8988T (cell line): ENCODE data around the gene EHMT1.
A peak's percentile ranks its signal among the peaks of the same experiment; 100 is the strongest.

Experiments
- DNase-seq: peaks from one replicate; pipeline ENCODE4 v3.0.0; 2011

The EHMT1 gene

DNA sequence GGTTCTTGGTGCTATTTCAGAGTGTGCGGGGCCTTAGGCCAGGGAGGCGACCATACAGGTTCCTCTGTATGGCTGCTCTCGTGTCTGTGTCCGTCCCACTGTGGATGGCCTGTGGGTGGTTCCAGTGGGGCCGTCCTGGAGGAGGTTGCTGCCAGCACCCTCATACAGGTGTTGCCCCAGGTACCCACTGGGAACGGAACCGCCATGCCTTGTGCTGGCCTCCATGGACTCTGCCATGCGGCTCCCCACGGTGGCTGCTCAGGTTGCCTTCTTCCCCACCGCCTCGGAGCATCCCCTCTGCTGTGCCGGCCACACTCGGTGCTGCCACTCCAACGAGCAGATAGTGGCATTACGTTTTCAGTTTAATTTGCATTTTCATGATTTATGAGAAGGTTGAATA lies 129.5 kb downstream of the EHMT1 start:
- no peak for DNase-seq

DNA sequence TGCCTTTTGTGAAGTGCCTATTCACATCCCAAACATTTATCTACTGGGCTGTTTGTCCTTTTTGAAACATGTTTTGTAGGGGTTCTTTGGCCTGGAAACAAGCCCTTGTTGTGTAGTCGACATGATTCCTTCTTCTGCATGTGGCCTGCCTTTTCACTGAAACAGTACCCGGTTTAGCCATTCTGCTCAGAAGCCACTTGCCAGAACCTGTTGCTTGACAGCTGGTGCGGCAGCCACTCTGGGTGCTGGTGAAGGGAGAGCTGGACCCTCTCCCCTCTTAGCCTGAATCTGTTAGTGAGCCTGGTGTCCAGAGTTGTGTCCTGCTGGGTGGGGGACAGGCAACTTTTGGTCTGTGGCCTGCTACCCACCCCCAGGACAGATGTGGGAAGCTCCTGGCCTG lies 129.9 kb downstream of the EHMT1 start:
- no peak for DNase-seq

DNA sequence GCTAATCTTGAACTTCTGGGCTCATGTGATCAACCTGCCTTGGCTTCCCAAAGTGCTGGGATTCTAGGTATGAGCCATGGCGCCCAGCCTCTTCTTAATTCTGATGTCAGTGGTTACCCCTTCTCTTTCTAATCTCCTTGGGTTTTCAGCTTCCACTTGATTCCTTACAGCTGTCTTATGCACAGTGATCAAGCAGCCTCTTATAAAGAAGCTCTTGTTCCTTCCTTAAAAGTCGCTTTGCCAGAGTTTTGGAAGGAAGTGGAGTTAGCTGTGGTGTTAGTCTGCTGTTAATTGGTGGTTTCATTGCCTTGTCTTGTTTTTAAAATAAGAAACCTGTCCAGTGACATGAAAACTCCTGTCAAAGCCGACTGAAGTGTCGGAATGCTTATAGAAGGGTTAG lies 130.7 kb downstream of the EHMT1 start:
- no peak for DNase-seq

DNA sequence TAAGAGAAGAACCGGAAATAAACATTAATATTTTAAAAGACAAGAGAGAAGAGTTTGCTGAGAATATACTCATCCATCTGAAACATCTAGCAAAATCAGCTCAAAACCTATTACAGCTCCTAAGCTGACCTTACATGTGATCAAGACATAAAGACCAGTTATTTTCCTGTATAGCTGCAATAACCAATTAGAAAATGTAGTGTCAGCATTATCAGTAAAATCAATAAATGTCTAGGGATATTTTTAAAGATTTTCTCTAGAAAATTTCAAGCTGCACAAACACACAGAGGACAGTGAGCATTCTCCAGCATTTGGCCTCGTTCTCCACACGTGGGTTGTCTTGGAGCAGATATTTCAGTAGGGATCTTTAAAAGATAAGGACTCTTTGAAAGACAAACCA lies 131.2 kb downstream of the EHMT1 start:
- no peak for DNase-seq

DNA sequence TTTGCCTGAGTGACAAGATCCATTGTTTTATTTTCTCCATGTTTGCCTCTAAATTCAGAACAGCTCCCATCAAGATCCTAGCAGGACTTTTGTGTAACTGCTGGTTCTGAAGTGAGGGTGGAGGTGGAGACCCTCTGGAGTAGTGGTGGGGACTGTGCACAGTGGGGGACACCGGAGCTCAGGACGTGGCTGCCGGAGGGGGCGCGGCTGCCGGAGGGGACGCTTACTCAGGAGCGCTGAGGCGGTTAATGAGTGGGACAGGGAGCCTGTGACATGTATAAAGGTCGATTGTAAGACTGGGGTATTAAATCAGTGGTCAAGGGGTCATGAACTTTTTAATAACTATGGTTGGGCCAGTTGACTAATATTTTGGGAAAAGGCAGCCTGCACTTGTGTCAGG lies 131.8 kb downstream of the EHMT1 start:
- no peak for DNase-seq

DNA sequence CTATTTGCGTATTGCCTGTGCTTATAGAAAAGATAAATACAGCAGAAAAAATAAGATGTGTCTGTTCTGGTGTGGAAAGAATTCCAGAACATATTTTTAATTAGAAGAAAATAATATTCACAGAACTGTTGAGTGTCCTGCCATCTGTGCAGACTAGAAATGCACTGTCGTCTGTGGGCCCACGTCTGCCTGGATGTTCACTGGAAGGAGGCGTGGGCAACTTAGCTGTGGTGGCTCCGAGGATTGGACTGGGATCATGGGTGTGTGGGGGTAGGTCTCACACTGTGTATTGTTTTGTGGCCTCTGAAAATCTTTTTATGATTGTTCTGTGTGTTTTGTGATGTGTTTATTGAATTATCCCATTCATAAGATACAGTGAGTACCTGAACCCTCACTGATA lies 132.8 kb downstream of the EHMT1 start:
- no peak for DNase-seq

DNA sequence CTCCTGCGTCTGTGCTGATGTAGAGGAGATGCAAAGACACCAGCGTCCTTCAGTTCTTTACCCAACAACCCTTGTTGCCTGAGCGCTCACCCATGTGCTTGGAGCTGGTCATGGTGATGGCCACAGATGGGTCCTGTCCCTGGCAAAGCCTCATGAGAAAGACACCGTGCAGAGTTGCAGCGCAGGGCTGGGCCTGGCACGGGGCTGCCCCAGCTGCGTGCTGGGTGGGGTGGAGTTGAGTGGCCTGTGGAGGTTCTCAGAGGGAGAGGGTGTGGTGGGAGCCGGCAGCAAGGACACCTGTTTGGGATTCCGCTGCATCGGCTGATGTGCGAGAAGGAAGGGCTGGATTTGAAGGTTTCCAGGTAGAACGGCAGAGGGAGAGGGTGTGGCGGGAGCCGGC lies 133.6 kb downstream of the EHMT1 start:
- no peak for DNase-seq

DNA sequence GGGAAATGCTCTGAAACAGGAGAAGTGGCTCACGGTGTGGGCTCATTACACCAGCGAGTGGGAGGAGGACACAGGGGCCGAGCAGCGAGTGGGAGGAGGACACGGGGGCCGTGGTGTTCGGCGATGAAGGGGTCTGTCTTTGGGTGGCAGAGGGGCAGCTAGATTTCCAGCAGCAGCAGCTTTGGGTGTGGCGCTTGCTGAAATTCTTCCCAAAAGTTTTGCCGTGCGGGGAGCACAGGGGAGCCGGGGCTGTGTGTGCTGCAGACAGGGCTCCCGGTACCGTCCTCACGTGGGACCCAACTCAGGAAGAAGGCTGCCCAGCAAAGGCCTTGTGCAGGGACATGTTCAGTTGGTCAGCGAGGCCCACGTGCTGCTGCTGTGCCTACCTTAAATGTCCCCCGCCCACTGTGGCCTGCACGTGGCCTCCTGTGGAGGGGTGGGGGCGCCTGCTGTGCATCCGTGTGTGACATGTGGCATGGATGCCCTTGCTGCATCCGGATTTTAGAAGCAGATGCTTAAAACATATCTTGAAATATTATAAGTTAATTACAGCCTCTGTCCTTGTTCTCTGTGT lies 134.5 kb downstream of the EHMT1 start:
- DNase-seq: no peak

DNA sequence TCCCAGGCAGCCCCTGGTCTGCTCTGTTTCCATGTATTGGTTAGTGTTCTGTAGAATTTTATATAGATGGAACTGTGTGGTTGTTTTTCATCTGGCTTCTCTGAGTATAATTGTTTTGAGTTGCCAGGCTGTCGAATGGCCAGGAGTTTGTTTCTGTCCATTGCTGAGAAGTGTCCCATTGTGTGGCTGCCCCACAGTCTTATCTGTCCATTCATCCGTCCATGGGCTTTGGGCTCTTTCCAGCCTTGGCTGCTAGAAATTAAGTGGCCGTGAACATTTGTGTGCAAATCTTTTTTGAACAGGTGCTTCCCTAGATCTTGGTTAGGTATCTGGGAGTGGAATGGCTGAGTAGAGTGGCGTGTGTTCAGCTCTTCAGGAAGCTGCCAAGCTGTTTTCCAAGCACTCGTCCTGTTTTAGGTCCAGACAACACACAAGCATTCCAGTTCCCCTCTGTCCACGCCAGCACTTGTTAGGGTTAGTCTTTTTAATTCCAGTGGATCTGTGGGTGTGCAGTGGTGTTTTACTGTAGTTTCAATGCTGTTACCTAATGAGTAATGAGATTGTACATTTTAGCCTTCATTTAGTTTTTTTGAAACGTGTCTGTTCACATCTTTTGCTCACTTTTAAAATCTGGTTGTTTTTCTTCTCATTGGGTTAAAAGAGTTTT lies 136.6 kb downstream of the EHMT1 start:
- DNase-seq: no peak

DNA sequence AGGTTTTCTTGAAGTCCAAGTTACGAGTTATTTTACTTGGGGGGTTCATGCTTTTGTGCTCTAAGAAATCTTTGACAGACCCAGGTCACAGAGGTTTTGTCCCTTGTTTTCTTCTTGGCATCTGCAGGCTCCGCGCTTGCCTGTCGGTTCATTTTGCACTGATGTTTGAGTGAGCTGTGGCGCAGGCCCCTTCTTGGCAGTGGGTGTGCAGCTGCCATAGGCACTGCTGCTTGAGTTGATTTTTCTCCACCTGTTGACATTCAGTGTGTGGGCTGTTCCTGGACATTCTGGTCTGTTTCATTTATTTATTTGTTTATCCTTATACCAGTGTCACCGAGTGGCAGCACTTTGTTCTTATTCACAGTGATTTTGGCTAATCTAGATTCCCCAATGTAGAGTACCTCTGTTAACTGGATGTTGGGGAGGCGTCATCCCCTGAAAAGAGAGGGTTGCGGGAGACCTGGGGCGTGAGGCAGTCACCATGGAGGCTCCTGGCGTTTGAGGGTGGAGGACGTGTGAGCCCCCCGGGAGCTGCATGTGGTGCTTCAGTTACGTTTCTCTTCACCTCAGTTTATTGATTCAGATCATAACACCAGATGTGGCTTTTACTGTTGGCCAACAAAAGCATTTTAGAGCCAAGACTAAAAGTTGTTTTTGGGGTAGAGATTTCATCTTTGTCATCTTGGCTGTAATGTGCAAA lies 137.4 kb downstream of the EHMT1 start:
- no peak for DNase-seq

DNA sequence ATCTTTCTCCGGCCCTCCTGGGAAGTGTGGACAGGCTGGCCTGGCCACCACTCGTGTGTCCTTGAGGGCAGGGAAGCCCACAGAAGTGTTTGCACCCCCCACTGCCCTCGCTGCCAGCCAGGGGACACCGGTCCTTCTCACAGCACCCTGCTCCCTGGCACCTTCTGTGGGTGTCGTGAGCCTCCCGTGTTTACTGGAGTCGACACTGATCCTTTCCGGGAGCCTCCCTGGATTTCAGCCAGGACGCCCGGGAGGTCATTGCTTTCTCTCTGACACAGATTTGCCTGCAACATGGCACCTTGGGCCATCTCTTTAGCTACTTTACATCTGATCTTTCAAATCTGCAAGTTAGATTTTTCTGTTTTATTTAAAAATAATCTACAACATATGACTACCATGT lies 138.3 kb downstream of the EHMT1 start:
- no peak for DNase-seq

DNA sequence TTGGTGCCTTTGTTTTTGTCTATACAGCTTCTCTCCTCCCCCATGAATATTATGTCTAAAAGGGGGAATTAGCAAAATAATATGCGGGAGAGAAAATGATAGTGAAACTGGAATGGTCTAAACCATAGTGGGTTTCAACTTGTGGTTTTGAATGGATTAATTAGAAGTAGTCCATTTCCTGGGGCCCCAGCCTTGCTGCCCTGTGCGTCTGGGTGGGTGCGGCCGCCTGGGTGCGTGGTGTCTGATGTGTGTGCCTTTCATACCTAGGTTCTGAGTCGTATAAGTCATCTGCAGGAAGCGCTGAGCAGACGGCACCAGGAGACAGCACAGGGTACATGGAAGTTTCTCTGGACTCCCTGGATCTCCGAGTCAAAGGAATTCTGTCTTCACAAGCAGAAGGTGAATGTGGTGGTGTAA lies 138.8 kb downstream of the EHMT1 start:
- DNase-seq: peak; percentile 56

DNA sequence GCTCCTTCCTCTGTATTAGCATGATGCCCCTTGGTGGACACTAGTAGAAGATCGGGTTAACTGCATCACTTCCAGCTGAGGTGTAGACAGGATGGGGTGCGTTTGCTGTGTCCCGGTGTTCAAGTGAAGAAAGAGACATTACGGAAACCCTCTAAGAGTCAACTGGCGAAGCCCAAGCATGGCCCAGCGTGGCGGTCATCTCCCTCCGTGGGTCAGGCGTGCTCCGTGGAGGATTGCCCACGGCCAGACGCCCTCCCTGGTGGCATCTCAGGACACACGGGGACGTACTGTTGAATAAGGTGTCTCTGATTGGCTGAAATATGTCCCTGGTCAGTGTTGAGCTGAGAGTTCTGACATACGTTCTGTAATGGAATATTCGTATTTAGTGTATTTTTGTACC lies 139.3 kb downstream of the EHMT1 start:
- no peak for DNase-seq

DNA sequence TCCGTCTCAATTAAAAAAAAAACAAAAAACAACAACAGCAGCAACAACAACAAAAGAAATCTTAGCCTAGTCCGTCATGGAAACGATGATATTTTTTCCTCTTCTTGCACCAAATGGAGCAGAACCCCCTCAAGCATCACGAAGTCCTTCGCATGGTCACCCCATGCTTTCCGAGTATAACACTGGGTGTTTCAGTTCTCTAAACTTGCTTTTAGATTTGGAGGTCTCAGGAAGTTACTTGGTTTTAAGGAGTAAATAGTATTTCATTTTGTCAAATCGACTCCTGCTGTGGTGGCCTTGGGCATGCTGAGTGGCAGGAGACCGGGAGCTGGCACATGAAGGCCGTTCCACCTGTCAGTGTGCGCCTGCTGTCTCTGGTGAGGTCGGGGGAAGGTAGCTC lies 140.3 kb downstream of the EHMT1 start:
- no peak for DNase-seq

DNA sequence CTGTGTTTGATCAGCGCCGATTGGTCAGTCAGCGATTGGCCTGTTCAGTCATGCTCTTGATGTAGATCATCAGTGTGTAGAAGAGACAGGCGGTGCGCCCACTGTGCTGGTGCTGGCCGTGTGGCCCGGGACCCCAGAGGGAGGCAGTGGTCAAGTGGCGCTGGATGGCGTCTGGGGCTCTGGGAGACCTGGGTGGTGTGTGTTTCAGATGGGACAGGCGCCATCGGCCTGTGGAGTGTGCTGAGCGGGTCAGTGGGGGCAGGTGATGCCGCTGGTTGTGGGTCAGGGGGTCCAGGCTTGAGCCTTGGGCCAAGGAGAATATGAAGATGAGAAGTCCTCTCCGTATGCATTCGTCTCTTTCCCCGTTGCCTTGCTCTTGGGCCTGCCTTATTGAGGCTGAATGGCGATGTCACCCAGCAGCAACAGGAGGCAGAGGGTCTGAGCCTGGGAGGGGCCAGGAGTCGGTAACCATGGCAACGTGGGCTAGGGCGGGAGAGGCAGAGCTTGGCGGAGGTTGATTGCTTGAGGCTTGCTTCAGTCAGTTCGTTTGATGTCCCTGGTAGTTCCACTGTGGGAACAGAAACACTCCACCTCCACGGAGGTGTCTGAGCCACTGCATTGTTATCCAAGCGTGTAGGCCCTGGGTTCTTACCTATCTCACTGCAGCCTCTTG lies 141.0 kb downstream of the EHMT1 start:
- DNase-seq: no peak

DNA sequence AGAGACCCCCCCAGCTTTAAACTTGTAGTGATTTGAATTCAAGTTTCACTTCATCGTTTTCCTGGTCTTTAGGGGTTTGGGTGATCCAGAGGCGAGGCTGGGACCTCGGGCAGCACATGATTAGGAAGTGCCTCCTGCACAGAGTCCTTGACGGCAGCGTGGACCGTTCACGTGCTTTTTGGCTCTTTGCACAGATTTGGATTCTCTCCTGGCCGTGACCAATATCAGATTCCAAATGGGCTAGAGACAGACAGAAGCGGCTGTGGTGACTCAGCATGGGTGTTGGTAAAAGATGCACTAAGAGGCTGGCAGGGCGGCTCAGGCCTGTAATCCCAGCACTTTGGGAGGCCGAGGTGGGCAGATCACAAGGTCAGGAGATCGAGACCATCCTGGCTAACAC lies 141.6 kb downstream of the EHMT1 start:
- no peak for DNase-seq

DNA sequence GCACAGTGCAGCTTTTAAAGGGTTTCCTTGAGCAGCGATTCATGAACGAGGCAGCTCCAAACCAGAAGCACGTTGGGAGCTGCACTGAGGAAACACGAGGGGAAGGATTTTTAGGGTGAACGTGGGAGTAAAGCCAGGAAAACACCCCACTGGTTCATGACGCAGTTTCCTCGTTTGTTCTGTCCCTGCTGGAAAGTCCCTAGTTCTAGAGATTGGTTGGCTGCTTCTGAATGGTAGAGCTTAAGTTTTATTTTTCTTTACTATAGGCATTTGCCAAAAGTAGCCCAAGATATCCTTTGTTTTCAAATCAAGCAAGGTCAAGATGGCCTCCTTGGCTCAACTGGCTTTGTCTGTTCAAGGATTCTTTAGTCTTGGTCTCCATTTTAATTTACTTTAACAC lies 142.2 kb downstream of the EHMT1 start:
- no peak for DNase-seq

DNA sequence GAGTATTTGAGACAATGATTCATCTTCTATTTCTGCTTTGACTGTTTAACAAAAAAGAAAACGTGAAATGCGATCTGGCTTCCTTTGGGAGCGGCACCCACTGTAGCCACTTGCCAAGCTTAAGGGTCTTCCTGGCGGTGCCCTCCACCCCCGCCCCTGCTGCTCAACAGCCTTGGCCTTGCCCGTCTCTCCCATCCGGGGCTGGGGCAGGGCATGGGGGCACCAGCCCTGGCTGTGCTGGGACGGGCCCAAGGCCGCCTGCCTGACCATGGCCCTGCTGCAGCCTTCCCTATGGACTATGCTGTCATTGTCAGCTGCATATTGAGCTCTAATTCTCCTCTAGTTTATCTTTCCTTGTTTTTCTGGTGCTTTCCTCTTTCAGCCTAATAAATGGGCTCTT lies 143.0 kb downstream of the EHMT1 start:
- DNase-seq: no peak

DNA sequence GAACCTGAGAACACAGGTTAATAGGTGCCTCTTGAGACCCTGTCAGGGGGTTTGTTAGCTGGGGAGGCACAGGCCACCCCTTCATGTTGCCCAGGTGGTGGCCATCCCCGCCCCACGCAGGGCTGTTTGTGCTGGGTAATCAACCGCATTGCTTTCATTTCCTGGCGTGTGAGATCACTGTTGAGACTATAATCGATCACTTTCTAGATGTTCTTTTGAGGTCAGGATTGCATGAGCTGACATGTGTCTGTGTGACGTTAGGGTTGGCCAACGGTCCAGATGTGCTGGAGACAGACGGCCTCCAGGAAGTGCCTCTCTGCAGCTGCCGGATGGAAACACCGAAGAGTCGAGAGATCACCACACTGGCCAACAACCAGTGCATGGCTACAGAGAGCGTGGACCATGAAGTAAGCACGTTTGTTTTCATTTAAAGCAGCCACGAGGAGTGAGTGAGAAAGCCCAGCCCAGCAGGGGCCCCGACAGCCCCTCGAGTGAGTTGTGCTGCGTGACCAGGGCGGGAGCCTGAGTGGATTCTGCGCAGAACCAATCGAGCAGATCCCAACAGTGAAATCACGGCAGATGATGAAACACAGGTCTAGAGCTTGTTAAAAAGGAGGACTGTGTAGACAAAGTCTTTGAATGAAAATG lies 143.7 kb downstream of the EHMT1 start:
- DNase-seq: no peak

DNA sequence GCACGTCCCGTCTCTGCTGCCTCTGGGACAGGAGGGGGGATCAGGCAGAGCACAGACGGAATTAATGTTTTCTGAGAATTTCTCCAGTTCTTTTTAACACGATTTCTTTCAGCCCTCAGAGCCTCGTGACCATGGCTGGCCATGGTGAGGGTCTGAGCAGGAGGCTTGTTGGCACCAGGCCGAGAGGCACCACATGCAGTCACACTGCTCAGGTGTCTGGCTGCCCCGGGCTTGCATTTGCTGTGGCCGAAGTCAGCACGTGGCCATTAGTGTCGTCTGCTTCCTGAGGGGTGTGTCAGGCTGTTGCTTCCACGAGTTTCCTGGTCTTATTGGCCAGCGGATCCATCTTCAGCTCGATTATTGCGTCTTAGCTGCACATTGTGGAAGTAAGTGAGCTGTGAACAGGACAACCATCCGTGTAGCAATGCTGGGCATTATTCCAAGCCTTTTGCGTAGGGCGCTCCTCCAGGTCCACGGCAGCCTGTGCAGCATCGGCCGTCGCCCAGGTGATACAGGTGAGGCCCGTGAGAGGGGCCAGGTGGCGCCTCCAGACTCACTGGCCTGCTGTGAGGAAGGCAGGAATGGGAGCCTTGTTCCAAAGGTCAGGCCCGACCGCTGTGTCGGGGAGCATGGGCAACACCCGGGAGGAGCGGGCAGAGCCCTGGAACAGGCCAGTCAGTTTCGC lies 144.6 kb downstream of the EHMT1 start:
- DNase-seq: no peak

DNA sequence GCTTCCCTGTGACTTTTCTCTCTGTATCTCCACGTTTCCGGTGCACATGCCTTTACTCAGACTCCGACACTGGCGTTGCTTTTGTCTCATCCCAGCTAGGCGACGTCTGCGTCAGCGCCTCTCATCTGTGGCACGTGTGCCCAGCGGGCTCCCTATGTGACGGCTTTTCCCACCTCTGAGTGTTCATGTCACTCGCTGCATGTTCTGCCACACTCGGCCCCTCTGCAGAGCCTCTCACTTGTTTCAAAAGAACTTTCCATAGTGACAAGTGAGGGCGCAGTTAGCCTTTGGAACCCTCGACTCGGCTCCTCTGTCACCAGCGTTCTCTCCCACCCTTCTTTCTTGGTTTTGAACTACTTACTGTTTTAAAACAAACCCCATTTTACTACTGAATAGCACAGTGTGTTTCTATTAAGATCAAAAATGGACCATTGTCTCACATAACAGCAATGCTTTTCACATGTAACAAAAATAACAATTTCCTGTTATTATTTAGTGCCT lies 145.4 kb downstream of the EHMT1 start:
- DNase-seq: no peak

DNA sequence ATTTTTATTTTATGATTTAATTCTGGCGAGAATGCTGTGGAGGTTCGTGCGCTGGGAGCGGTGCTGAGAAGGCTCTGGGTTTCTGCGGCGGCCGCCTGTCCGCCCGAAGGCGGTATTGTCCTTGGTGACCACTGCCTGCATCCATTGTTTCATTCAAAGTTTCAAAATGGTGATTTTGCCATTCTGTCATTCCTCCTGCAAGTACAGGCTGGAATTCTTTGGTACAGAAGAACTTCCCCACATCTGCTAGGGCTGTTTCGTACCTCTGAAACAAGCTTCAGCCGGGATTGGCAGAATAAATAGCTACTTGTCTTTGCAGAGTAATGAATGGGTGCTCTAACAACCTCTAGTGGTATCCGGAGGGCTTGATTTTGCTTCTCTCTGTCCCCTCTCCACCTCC lies 146.2 kb downstream of the EHMT1 start:
- DNase-seq: no peak

DNA sequence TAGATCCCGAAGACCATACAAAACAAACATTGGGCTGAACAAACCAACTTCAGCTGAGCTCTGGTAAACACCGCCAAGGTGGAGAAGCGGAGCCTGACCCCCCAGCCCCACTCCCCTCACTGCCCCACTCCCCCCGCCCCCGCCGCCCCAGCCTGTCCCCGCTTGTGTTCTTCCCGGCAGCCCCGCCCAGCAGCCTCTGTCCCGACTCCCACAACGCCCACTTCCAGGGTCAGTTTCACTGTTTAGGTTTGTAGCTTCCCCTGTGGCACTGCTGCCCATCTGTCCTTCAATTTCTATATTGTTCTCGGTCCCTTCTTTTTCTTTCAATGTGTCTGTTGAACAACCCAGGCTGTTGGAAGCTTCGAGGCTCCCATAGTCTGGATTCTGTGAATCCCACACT lies 146.7 kb downstream of the EHMT1 start:
- DNase-seq: no peak
